Left ventricle myocardium inferior (tissue), 1 donor: ENCODE results near the gene CHGA. TPM values are rescaled to one million over a fixed set of nuclear protein-coding genes. Genes with fewer than 3 reads are reported as not detected.

Source experiments
- DNase-seq: peaks from one replicate; pipeline ENCODE4 v3.0.0-alpha.2; 2020
- H3K27ac ChIP-seq: fragments of 200-600 bp; replicated peaks from 2 replicates; pipeline ENCODE4 v1.8.0; 2021
- H3K27me3 ChIP-seq: fragments of 200-600 bp; 2 replicates; pipeline ENCODE4 v1.8.0; 2021; ENCODE audit warnings: low read depth
- H3K36me3 ChIP-seq: fragments of 200-600 bp; 2 replicates; pipeline ENCODE4 v1.8.0; 2021
- H3K4me1 ChIP-seq: fragments of 200-600 bp; 2 replicates; pipeline ENCODE4 v1.8.0; 2021
- H3K4me3 ChIP-seq: fragments of 200-600 bp; 2 replicates; pipeline ENCODE4 v1.8.0; 2021; ENCODE audit warnings: mild to moderate bottlenecking, moderate library complexity
- H3K9me3 ChIP-seq: fragments of 200-600 bp; replicated peaks from 2 replicates; pipeline ENCODE4 v1.8.0; 2021
- CTCF ChIP-seq: fragments of 200-600 bp; IDR thresholded peaks from 2 replicates; pipeline ENCODE4 v1.8.0; 2021; ENCODE audit warnings: antibody characterized with exemption, mild to moderate bottlenecking, borderline replicate concordance
- intact Hi-C: fragments of 100-400 bp; cut with micrococcal nuclease; formaldehyde crosslinking; loops from one replicate; pipeline ENCODE4 v1.11.0; 2022
- total RNA-seq: library from RNA; stranded (reverse); fragmentation: NEBNext Ultra II Directional; extraction: Animal tissue kit (Norgen Biotek cat#: 25700); gene quantifications from one replicate; pipeline ENCODE4 v1.2.1, GENCODE V29; 2021
- donor health status: DM: no; HTN: yes; CAD: no; lungs with severe emphysema.

CHGA gene
- total RNA-seq, 1 donor from 2014 or later: not detected

- intact Hi-C loops: no loop called here
- Histone ChIP-seq H3K27me3 (no peaks in the 10 kb centered on the region), H3K4me1 (peaks cover 8% of the 10 kb centered on the region), H3K4me3 (no peak overlapping the region), H3K27ac (no peak overlapping the region), H3K9me3 (no peaks in the 10 kb centered on the region), H3K36me3 (peaks cover 15% of the 10 kb centered on the region)
- DNase-seq: no peak
- no peak for TF ChIP-seq CTCF
Observed at GRCh38 chr14:92934196-92935085, 11.5 kb downstream of the CHGA start.

DNA sequence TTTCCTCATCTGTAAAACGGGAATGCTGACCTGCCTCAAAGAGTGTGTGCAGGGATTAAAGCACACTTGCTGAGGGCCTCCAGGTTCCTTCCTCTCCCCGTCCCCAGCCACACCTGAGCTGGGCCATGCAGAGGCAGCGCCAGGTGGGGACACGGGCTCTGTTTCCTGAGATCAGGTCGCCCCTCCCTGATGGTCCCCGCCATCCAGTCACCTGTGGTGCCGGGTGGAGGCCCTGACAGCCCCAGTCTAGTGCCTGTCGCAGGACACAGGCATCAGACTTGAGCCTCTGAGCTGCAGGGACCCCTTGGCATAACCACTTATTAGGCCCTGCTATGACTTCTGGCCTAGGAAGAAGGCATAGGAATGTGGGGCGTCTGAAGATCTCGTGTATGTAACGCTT is 12.5 kb downstream of the CHGA start:
- DNase-seq: no peak
- intact Hi-C loops: no loop called here
- H3K36me3 ChIP-seq: peaks cover 22% of the 10 kb centered on the region
- no peaks in the 10 kb centered on the region for H3K9me3 ChIP-seq
- TF ChIP-seq CTCF: no peak
- H3K27me3 ChIP-seq: no peaks in the 10 kb centered on the region
- H3K27ac ChIP-seq: no peak overlapping the region
- no peak overlapping the region for H3K4me3 ChIP-seq
- H3K4me1 ChIP-seq: peaks cover 8% of the 10 kb centered on the region

GRCh38 chr14:92936085-92936484 is 13.1 kb downstream of the CHGA start:
- DNase-seq: no peak
- no peaks in the 10 kb centered on the region for H3K27me3 ChIP-seq
- peaks cover 8% of the 10 kb centered on the region for H3K4me1 ChIP-seq
- intact Hi-C loops: no loop called here
- TF ChIP-seq CTCF: no peak
- no peaks in the 10 kb centered on the region for H3K9me3 ChIP-seq
- H3K4me3 ChIP-seq: no peak overlapping the region
- peaks cover 29% of the 10 kb centered on the region for H3K36me3 ChIP-seq
- H3K27ac ChIP-seq: no peak overlapping the region

GRCh38 chr14:92937051-92937937 is 14.3 kb downstream of the CHGA start:
- intact Hi-C loops: no loop called here
- Histone ChIP-seq H3K27ac (no peak overlapping the region), H3K4me1 (peaks cover 8% of the 10 kb centered on the region), H3K9me3 (no peaks in the 10 kb centered on the region), H3K27me3 (no peaks in the 10 kb centered on the region), H3K36me3 (peaks cover 41% of the 10 kb centered on the region), H3K4me3 (no peak overlapping the region)
- no peak for TF ChIP-seq CTCF
- no peak for DNase-seq

DNA sequence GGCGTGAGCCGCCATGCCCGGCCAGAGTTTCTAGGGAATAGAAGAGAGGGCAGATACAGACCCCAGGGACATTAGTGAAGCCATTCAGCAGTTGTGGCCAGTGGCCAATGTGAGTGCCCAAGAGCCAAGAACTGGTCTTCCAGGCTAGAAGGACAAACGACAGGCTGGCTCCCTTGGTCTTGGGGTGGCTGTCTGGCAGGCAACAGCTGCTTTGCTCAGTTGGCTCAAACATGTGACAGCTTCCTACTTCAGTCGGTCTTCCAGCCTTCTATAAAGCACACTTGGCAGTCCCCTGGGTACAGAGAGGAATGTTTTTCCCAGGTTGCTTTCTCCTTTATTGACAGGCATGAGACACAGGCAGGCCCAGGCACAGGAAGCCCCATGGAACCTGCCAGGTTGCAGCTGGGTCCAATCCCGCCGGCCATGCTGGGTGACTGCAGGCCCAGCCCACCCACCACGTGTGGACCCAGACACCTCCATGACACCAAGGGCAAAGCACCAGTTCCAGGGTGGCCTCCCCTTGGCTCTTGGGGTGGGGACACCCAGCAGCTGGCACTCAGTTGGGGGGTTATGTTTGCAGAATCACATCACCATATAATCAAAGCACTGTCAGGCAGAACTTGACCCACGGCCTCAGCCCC is 15.4 kb downstream of the CHGA start:
- no peak for TF ChIP-seq CTCF
- H3K4me1 ChIP-seq: peaks cover 8% of the 10 kb centered on the region
- no peaks in the 10 kb centered on the region for H3K27me3 ChIP-seq
- H3K36me3 ChIP-seq: peaks cover 49% of the 10 kb centered on the region
- H3K27ac ChIP-seq: peak overlapping the region; percentile 5
- no peaks in the 10 kb centered on the region for H3K9me3 ChIP-seq
- intact Hi-C loops: no loop called here
- no peak for DNase-seq
- no peak overlapping the region for H3K4me3 ChIP-seq
